Naive thymus-derived CD8-positive, alpha-beta T cell (primary cell): ENCODE data around the gene OR4K14. TPM values are rescaled to one million over a fixed set of nuclear protein-coding genes. Genes with fewer than 3 reads are reported as not detected.
"Not testable (repeated sequence)": the region's sequence is repeated elsewhere in the genome, so short reads cannot be mapped to it uniquely, and the experiment has no call there.

Source experiments
- ATAC-seq, 2 donors: fragments of 150-1000 bp; cut with Tn5 transposase in 1 of 2; sonication (Bioruptor Pico), chemical (Tn5 transposase) in 1 of 2; 1 replicate in 1 of 2; 2 replicates in 1 of 2; pipeline ENCODE4 v1.10.0; 2021; ENCODE audit warnings: mild to moderate bottlenecking in 2 of 2, moderate library complexity in 2 of 2
- POLR2A ChIA-PET: fragments of 350-600 bp; sonication (Branson Sonifier 250); formaldehyde crosslinking; loops from one replicate; lab custom pipeline; 2021; ENCODE audit warnings: antibody characterized with exemption; lab: Charles Lee
- DNase-seq, 10 donors: peaks; one replicate each; pipeline versions ENCODE4 v3.0.0 to v3.0.0-alpha.2; 2020 to 2022
- H3K27ac Mint-ChIP-seq, 10 donors: one replicate each; pipeline ENCODE4 v1.8.0; 2020 to 2022; ENCODE audit warnings: mild to moderate bottlenecking in 10 of 10, mixed read lengths in 10 of 10, moderate library complexity in 4 of 10, inconsistent platforms in 1 of 10
- H3K27me3 Mint-ChIP-seq, 5 donors: one replicate each; pipeline ENCODE4 v1.8.0; 2021 to 2022; ENCODE audit warnings: mixed read lengths in 5 of 5
- H3K36me3 Mint-ChIP-seq, 3 donors: one replicate each; pipeline ENCODE4 v1.8.0; 2020 to 2022; ENCODE audit warnings: mixed read lengths in 3 of 3, mild to moderate bottlenecking in 2 of 3, inconsistent platforms in 1 of 3
- H3K4me1 Mint-ChIP-seq, 4 donors: one replicate each; pipeline ENCODE4 v1.8.0; 2021 to 2022; ENCODE audit warnings: mixed read lengths in 4 of 4
- H3K4me3 Mint-ChIP-seq, 10 donors: one replicate each; pipeline ENCODE4 v1.8.0; 2020 to 2022; ENCODE audit warnings: mild to moderate bottlenecking in 10 of 10, mixed read lengths in 10 of 10, moderate library complexity in 6 of 10, inconsistent platforms in 1 of 10
- H3K9me3 Mint-ChIP-seq, 9 donors: one replicate each; pipeline ENCODE4 v1.8.0; 2020 to 2022; ENCODE audit warnings: mixed read lengths in 9 of 9, mild to moderate bottlenecking in 3 of 9, inconsistent platforms in 1 of 9, moderate library complexity in 1 of 9
- polyA plus RNA-seq, 3 donors: library from polyadenylated mRNA; unstranded; fragments of 300-500 nt; fragmentation: Illumina TruSeq; gene quantifications; one replicate each; pipeline ENCODE4 v1.2.3, GENCODE V29; 2021
- total RNA-seq, 8 experiments: library from RNA in 2 of 8; stranded (reverse) in 2 of 8; gene quantifications; one replicate each; pipeline ENCODE4 v1.2.3 and lab custom pipeline; 2021 to 2026

The OR4K14 gene
- total and polyA plus RNA-seq, 5 experiments from 2014 or later: not detected

- peaks cover 20 to 46% (median 28%) of the 10 kb centered on the region in 4 donors for H3K4me1 Mint-ChIP-seq
- H3K9me3 Mint-ChIP-seq: peaks cover 0 to 14% (median 3%) of the 10 kb centered on the region in 9 donors
- ATAC-seq: peak; percentile 80 to 99
- no peaks in the 10 kb centered on the region for H3K27me3 Mint-ChIP-seq
- peak overlapping the region in 8 of 10 donors; percentile 7 to 87 (median 66) for H3K27ac Mint-ChIP-seq
- POLR2A ChIA-PET: no interaction called here
- peak in 7 of 10 donors; percentile 1 to 74 (median 39) for DNase-seq
- H3K4me3 Mint-ChIP-seq: peak overlapping the region in 9 of 10 donors; percentile 8 to 74 (median 40)
- H3K36me3 Mint-ChIP-seq: peaks cover 0 to 10% (median 0%) of the 10 kb centered on the region in 3 donors
These were observed 44.3 kb downstream of the OR4K14 start for GRCh38 chr14:19974844-19975243.

- H3K4me3 Mint-ChIP-seq, POLR2A ChIA-PET, H3K27me3 Mint-ChIP-seq, DNase-seq, H3K9me3 Mint-ChIP-seq, H3K36me3 Mint-ChIP-seq: not testable (repeated sequence)
- Mint-ChIP-seq H3K27ac (peak overlapping the region in 1 of 10 donors; percentile 29), H3K4me1 (peaks cover 9 to 32% (median 20%) of the 10 kb centered on the region in 4 donors)
- ATAC-seq: peak in 1 of 2 donors; percentile 69
These were observed 49.4 kb downstream of the OR4K14 start for GRCh38 chr14:19969735-19970134.

Other genes starting within 250 kb of the OR4K14 start
- gene OR4M1, start 245.8 kb downstream of the OR4K14 start, total RNA-seq: not detected
- not detected for gene OR4M1, start 245.8 kb downstream of the OR4K14 start, polyA plus RNA-seq
- gene OR4N2, start 215.5 kb downstream of the OR4K14 start, total RNA-seq: not detected
- not detected for gene OR4N2, start 215.5 kb downstream of the OR4K14 start, polyA plus RNA-seq
- gene OR4K2, start 144.2 kb downstream of the OR4K14 start, total RNA-seq: not detected
- gene OR4K2, start 144.2 kb downstream of the OR4K14 start, polyA plus RNA-seq: not detected
- not detected for gene OR4K5, start 98.7 kb downstream of the OR4K14 start, total RNA-seq
- not detected for gene OR4K5, start 98.7 kb downstream of the OR4K14 start, polyA plus RNA-seq
- not detected for gene OR4K1, start 88.4 kb downstream of the OR4K14 start, total RNA-seq
- not detected for gene OR4K1, start 88.4 kb downstream of the OR4K14 start, polyA plus RNA-seq
- gene OR4K15, start 43.7 kb downstream of the OR4K14 start, total RNA-seq: not detected
- gene OR4K15, start 43.7 kb downstream of the OR4K14 start, polyA plus RNA-seq: not detected
- not detected for gene OR4Q2, start 17.1 kb downstream of the OR4K14 start, total RNA-seq
- gene OR4Q2, start 17.1 kb downstream of the OR4K14 start, polyA plus RNA-seq: not detected
- gene OR4K13, start 16.7 kb upstream of the OR4K14 start, total RNA-seq: not detected
- gene OR4K13, start 16.7 kb upstream of the OR4K14 start, polyA plus RNA-seq: not detected
- not detected for gene OR4L1, start 40.7 kb upstream of the OR4K14 start, total RNA-seq
- not detected for gene OR4L1, start 40.7 kb upstream of the OR4K14 start, polyA plus RNA-seq
- gene OR4K17, start 91.4 kb upstream of the OR4K14 start, total RNA-seq: not detected
- gene OR4K17, start 91.4 kb upstream of the OR4K14 start, polyA plus RNA-seq: not detected
- gene OR4N5, start 119.5 kb upstream of the OR4K14 start, total RNA-seq: not detected
- gene OR4N5, start 119.5 kb upstream of the OR4K14 start, polyA plus RNA-seq: not detected
- gene OR11G2, start 171.6 kb upstream of the OR4K14 start, total RNA-seq: not detected
- gene OR11G2, start 171.6 kb upstream of the OR4K14 start, polyA plus RNA-seq: not detected
- not detected for gene OR11H6, start 204.4 kb upstream of the OR4K14 start, total RNA-seq
- not detected for gene OR11H6, start 204.4 kb upstream of the OR4K14 start, polyA plus RNA-seq
- gene OR11H7, start 209.7 kb upstream of the OR4K14 start, total RNA-seq: not detected
- gene OR11H7, start 209.7 kb upstream of the OR4K14 start, polyA plus RNA-seq: not detected
- not detected for gene OR11H4, start 220.0 kb upstream of the OR4K14 start, total RNA-seq
- not detected for gene OR11H4, start 220.0 kb upstream of the OR4K14 start, polyA plus RNA-seq